NT2/D1 (cell line): ENCODE measurements around the gene HEMK1.

Source experiments
- DNase-seq: peaks from one replicate; pipeline ENCODE4 v3.0.0-alpha.2; 2011; ENCODE audit warnings: low read depth, low spot score
- H3K27me3 ChIP-seq: 2 replicates; pipeline ENCODE4 v1.6.0; 2011; ENCODE audit warnings: mild to moderate bottlenecking; ENCODE audit not compliant: insufficient read length, insufficient read depth
- H3K36me3 ChIP-seq: 2 replicates; pipeline ENCODE4 v1.6.1; 2011; ENCODE audit warnings: mild to moderate bottlenecking, low read length, mixed read lengths; ENCODE audit not compliant: insufficient read depth, insufficient read length
- H3K4me1 ChIP-seq: 2 replicates; pipeline ENCODE4 v1.5.1; 2011; ENCODE audit not compliant: insufficient read depth, insufficient read length
- H3K4me3 ChIP-seq: 2 replicates; pipeline ENCODE4 v1.5.1; 2011; ENCODE audit warnings: low read depth; ENCODE audit not compliant: insufficient read length
- H3K9ac ChIP-seq: 2 replicates; pipeline ENCODE4 v1.6.0; 2011; ENCODE audit warnings: low read depth; ENCODE audit not compliant: insufficient read length
- H3K9me3 ChIP-seq: 2 replicates; pipeline ENCODE4 v1.5.1; 2011; ENCODE audit warnings: mild to moderate bottlenecking, low read length; ENCODE audit not compliant: insufficient read depth
- SUZ12 ChIP-seq: IDR thresholded peaks from 2 replicates; pipeline ENCODE4 v1.6.1; 2011; ENCODE audit not compliant: insufficient read length, insufficient read depth; ENCODE audit errors: extremely low read depth
- YY1 ChIP-seq: IDR thresholded peaks from 2 replicates; pipeline ENCODE4 v1.6.1; 2011; ENCODE audit not compliant: insufficient read length, insufficient read depth
- ZNF274 ChIP-seq: IDR thresholded peaks from 2 replicates; pipeline ENCODE4 v1.6.1; 2011; ENCODE audit warnings: mild to moderate bottlenecking, low read depth, low read length

The HEMK1 gene

DNA sequence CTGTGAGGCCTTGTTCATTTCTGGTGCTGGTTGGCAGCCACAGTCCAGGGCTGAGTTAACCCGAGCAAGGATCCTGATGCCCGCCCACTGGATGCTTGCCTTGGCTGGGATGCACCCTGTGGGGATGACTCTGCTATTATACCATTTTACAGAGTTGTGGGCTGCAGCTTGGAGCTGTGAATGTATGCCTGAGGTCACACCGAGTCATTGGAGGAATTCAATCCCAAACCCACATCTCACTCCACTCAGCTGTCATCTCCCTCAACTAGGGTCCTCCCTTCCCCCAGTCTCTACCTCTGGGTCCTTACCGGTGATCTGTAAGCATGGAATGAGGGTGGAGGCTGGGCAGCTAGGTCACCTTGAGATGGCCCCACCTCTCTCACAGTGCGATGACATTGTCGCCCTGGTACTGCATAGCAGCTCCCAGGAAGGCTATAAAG, 69.8 kb downstream of the HEMK1 start:
- Histone ChIP-seq H3K36me3 (peaks cover 29% of the 10 kb centered on the region), H3K4me3 (no peak overlapping the region), H3K27me3 (no peaks in the 10 kb centered on the region), H3K4me1 (peaks cover 16% of the 10 kb centered on the region), H3K9me3 (no peaks in the 10 kb centered on the region), H3K9ac (no peak overlapping the region)
- TF ChIP-seq SUZ12 (no peak), ZNF274 (no peak), YY1 (no peak)
- no peak for DNase-seq

DNA sequence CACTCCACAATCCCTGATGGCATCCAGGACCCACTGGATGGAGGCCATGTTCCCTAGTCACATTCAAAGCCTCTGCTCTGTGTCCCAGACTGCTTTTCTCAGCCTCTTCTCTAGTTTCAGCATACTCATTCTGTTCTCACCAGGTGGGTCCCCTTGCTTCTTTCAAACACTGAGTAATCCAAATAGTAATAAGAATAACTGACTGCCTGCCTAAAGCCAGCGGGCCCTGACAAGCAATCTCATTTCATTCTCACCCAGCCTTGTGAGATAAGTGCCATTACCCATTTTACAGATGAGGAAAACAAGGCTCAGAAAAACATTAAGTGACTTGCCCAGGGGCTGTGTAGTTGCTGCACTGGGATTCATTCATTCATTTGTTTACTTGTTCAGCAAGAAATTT, 73.1 kb downstream of the HEMK1 start:
- Histone ChIP-seq H3K9me3 (no peaks in the 10 kb centered on the region), H3K4me3 (no peak overlapping the region), H3K36me3 (peaks cover 56% of the 10 kb centered on the region), H3K9ac (no peak overlapping the region), H3K4me1 (peaks cover 10% of the 10 kb centered on the region), H3K27me3 (no peaks in the 10 kb centered on the region)
- TF ChIP-seq SUZ12 (no peak), ZNF274 (no peak), YY1 (no peak)
- no peak for DNase-seq

DNA sequence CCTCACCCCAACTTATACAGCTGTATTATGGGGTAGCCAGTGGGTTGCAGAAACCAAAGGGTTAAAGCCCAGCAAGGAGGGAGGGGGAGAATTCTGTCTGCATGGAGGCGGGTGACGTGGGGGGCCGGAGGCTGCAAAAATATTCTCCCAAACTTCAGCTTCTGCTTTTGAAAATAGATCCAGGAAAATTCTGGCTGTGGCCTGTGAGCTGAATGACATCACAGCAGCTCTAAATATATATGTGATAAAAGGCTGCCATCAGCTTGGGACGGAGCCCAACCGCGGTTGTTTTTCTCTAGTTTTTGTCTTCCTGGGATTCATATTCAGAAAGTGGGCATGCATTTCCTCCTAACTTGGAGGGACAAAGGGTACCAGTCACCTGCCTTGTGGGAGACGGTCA, 75.2 kb downstream of the HEMK1 start:
- no peak for DNase-seq
- Histone ChIP-seq H3K4me1 (peaks cover 9% of the 10 kb centered on the region), H3K27me3 (no peaks in the 10 kb centered on the region), H3K9ac (no peak overlapping the region), H3K9me3 (no peaks in the 10 kb centered on the region), H3K4me3 (no peak overlapping the region), H3K36me3 (peaks cover 63% of the 10 kb centered on the region)
- TF ChIP-seq YY1 (no peak), SUZ12 (no peak), ZNF274 (no peak)

DNA sequence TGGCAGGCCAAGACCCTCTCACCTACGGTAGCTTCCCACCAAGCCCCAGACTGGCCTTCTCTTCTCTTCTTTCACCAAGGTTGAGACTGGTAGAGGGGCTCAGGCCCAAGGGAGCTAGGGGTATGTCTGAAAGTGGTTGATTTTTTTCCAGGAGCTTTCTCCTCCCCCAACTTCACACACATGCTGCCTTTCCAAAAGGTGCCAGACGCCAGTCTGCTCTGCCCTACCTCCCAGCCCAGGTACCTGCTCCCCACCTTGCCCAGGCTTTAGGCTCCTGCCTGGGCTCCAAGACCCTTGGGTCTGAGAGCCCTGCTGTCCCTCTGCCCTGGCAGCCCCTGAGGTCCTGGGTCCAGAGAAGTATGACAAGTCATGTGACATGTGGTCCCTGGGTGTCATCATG, 76.1 kb downstream of the HEMK1 start:
- Histone ChIP-seq H3K9me3 (no peaks in the 10 kb centered on the region), H3K4me3 (no peak overlapping the region), H3K36me3 (peaks cover 58% of the 10 kb centered on the region), H3K4me1 (peaks cover 13% of the 10 kb centered on the region), H3K9ac (no peak overlapping the region), H3K27me3 (no peaks in the 10 kb centered on the region)
- no peak for TF ChIP-seq SUZ12
- TF ChIP-seq ZNF274, result no peak
- no peak for TF ChIP-seq YY1
- DNase-seq, result no peak
